Measurements from ENCODE around the gene FGD4. TPM values are rescaled to one million over a fixed set of nuclear protein-coding genes. Genes with fewer than 3 reads are reported as not detected.

Gene FGD4
- polyA plus RNA-seq (ENCODE audit: insufficient read length) = 19.2 TPM
- long read RNA-seq, donor 1, partial matches to known transcripts = 7 of 10 reads
- long read RNA-seq, donor 1, other reads (novel, unspliced or antisense) = 0 of 10 reads
- long read RNA-seq, donor 2, partial matches to known transcripts = 0 of 1 reads
- long read RNA-seq, donor 2, other reads (novel, unspliced or antisense) = 0 of 1 reads
- long read RNA-seq, donor 3, full-length matches to known transcripts = 1 of 1 reads
- long read RNA-seq, donor 3, partial matches to known transcripts = 0 of 1 reads
- long read RNA-seq, donor 3, other reads (novel, unspliced or antisense) = 0 of 1 reads
- long read RNA-seq, donor 4 = 0 reads
- long read RNA-seq, donor 5 = 0 reads
- long read RNA-seq, donor 6 = 0 reads
- long read RNA-seq, donor 7, partial matches to known transcripts = 0 of 4 reads
- long read RNA-seq, donor 7, other reads (novel, unspliced or antisense) = 0 of 4 reads
- long read RNA-seq, donor 8 = 0 reads

DNA sequence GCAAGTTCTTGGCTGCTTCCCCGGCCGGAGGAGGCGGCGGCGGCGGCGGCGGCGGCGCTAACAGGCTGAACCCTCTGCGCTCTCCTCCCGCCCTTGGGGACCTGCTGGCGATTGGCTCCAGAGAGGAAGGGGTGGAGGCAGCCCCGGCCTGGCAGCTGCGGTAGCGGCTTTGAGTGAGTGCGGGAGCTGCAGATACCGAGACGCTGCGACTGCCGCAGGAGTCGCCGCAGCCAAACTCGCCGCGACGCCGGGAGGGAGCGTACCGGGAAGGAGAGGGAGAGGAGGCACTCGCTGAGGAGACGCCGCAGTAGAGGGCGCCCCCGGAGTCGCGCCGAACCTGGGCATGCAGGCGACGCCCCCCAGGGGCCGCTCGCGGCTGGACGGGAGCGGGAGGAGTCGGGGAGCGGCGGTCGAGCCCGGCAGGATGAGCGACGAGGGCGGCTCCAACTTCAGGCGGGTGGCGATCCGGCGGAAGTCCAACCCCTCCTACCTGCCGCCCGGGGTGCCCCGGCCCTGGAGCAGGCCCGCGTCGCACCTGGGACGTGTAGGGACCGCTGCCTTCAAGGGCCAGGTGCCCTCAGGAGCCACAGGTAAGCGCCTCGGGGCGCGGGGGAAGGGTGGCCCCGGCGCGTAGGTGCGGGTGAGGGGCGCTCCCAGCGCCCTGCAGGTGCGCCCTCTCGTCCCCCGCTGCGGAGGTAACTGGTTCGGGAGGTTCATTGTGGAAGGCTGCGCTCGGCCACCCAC, at the start of gene FGD4:
Gene FGD4, plus strand, starts transcription at position 189 of the 744 bp plus-strand sequence.
- peak; percentile 73 for DNase-seq

GRCh38 chr12:32353540-32353939, 45.8 kb upstream of the FGD4 start:
- no peak for DNase-seq

DNA sequence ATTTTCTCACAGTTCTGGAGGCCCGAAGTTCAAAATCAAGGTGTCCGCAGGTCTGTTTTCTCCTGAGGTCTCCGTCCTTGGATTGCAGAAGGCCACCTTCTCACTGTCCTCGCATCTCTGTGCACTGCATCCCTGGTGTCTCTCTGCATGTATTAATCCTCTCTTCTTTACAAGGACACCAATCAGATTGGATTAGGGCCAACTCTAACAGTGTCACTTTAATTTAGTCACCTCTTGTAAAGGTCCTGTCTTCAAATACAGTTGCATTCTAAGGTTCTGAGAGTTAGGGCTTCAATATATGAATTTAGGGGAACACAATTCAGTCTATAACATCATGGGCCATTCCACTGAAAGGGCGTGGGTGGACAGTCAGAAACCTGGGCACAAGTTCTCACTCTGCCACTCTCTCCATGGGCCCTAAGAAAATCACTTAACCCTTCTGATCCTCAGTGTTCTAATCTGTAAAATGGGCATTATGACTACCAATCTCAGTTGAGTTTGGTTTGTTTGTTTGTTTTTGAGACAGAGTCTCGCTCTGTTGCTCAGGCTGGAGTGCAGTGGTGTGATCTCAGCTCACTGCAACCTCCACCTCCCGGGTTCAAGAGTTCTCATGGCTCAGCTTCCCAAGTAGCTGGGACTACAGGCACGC, 41.6 kb upstream of the FGD4 start:
- no peak for DNase-seq

DNA sequence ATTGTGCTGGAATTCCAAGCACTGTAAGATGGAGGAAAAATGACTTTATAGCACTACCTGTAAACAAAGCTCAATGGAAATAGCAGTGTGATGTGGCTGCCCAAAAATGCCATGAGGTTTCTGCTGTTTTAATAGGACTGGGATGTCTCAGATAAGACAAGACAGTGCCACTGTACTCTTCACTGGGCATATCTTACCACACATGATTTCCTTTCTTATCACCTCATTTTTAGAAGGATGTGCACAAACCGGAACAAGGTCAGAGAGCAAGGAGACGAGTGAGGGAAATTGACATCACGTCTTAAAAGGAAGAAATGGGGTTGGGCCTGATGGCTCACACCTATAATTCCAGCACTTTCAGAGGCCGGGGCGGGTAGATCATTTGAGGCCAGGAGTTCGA, 38.4 kb upstream of the FGD4 start:
- no peak for DNase-seq

DNA sequence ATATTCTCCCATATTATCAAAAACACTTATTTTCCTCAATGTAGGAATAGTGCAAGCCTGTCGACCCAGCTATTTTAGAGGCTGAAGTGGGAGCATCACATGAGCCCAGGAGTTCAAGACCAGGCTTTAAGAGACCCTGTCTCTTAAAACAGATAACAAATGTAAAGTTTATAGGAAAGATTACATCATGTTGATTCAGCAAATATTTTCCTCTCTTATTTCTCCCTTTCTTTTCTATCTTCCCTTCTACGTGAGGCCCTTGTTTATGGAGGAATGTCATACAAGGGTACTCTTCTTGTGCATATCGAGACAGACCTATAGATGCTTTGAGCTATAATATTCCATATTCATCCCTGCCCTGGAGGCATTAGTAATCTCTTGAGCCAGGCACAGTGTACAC, 36.5 kb upstream of the FGD4 start:
- DNase-seq = no peak

DNA sequence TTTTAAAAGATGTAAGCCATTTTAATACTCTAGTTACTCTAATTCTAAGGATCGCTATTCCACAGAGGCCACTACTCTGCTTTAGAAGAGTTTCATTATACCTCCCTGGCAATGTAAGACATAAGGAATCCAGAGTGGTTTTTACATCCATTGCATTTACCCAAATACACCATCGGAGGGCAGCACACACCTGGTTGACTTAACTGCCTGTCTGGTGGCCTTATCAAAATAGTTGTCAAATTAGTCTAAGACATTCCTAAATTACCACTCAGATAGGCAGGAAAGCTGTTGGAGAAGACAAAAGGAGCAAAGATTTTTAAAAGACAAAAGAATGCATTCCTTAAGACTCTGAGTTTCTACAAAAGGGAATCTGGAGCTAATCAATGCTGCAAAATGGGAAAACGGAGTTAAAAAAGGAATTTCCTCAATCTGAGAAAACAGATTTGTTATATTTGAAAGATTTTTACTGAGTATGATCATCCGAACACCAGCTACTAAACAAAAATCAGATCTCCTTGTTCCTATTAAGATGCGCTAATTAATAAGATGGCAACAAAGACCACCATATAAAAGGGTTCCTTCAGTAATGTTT, 33.8 kb upstream of the FGD4 start:
- DNase-seq = peak; percentile 73

DNA sequence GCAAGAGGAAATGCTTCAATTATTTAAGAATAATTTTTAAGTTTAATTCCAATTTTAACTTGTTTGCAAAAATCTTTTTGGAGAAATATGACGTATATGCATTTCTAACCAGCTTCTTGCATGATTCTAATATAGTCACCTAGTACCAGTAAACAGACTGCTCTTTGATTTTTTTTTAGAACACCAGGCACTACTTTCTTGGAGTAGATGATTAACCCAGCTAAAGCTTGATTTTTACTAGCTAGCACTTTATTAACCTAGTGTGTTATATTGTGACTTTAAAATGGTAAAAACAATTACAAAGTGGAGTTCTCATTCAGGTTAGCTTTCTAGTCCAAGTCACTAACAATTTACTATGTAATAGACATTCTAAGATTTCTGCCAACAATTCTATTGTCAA, 32.6 kb upstream of the FGD4 start:
- peak; percentile 18 for DNase-seq

DNA sequence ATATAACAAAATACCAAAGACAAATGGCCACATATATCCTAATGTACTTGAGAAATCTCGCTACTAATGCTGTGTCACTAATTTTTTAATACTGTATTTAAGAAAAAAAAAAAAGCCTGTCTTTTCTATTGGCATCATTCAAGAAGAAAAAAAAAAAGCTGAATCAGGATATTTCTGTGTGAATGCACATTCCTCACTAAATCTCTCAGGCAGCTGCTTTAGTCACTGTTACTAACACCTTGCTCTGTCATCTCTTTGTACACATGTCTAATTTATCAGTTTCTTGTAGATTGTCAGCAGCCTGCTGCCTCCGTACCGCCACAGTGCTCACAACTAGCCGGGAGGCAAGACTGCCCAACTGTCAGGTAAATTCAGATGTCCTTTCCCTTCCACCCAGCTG, 32.0 kb upstream of the FGD4 start:
- no peak for DNase-seq

GRCh38 chr12:32369202-32369601, 30.2 kb upstream of the FGD4 start:
- DNase-seq = no peak

- DNase-seq = no peak
Measured at GRCh38 chr12:32377344-32378055, 21.9 kb upstream of the FGD4 start.

GRCh38 chr12:32379213-32379612, 20.1 kb upstream of the FGD4 start:
- DNase-seq = no peak

DNA sequence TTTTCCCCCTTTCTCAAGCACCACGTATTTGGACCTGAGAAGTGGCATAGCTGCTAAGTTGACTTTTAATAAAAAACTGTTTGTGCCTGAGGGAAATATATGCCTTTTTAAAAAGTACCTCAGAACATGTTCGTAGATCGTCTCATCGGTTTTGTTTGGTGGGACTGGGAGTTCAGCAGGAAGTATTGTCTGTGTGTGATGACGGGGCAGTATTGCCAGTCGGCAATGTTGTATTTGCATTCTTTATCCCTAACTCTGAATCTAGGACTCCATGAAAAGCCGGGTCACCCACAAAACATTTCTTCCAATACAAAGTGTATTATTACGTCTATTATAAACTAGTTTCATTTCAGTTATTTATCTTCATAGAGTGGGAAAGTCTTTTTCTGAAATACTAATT, 19.7 kb upstream of the FGD4 start:
- DNase-seq = no peak

DNA sequence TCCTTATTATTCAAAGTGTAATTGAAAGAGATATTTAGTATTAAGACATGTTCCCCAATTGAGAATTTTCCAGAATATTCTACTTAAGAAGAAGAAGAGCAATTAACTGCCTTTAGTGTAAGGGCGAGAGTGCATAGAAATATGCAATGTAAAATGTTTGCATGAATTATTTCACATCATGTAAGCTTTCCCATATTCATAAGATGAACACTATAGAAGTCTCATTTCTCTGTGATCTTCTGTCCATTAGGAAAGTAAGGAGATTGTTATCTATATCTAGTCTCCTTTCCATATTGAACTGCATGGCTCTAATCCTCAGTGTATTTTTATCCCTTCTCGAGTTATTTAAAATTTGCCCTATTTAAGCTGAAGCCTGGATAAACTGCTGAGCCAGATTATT, 17.1 kb upstream of the FGD4 start:
- DNase-seq = no peak

- DNase-seq = no peak
Measured at GRCh38 chr12:32390572-32391219, 8.7 kb upstream of the FGD4 start.

DNA sequence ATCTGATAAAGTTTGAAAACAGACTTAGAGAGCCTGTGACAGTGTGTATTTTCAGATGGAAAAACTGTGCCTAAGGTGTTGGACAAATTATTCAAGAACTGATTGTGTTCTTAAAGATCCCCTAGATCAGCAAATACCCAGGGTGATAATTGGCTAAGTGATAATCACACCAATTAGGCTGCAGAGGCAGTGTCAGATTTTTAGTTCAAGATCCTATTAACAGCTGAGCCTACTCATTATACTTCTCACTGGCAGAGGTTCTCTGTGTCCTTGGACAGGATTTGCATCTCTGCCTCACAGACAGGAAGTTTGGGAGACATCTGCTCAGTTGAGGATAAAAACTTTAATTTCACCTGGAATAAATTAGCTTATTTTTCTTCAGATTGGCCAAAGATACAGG, 4.3 kb upstream of the FGD4 start:
- no peak for DNase-seq

DNA sequence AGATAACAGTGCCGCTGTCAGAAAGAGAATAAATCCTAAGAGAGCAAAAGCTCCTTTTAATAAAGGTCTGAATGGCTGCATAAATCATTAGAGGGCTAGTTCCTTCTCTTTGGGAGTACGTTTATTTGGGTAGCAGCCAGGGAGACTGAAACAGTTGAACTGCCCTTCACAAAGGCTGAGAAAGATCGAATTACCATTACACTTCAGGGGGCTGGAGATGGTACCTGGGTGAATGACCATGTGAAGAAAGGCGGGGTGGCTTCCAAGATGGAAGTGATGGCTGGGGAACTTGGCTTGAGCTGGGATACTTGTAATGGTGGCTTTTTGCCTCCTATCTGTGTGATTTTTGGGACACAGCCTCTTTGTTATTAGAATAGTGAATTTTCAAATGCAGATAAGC, 1.7 kb upstream of the FGD4 start:
- no peak for DNase-seq

DNA sequence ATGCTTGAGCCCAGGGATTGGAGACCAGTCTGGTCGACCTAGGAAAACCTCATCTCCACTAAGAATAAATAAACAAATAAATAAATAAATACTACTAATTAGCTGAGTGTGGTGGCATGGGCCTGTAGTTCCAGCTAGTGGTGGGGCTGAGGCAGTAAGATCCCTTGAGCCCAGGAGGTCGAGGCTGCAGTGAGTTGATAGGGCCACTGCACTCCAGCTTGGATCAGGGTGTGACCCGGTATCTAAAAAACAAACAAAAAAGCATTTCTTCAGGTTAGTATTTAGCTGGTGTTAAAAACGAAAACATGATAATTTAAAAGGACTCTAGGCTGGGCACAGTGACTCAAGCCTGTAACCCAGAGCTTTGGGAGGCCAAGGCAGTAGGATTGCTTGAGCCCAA, 1.2 kb upstream of the FGD4 start:
- no peak for DNase-seq

DNA sequence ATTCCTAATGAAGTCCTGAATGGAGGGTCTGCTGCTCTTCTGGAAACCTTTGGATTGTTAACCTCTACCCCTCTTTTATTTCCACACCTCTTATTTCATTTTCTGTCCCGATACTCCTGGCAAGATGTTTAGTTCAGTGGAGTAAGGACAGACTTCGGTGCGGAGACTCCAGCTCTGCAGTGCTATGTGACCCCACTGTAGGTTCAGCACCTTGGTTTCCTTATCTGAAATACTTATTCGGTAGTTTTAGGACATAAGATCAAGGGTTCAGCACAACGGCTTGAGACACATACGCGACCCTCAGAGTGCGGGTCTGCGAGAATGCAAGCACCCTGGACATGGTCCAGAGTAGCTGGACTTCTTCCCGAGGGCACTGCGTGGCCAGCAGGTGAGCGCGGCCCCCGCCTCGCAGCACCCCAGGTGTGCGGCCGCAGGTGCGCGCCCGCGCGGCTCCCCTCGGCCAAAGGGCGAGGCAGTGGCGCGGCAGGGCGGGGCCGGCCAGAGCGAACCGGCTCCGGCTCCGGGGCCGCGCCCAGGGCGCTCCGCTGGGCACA, 465 bp upstream of the FGD4 start:
- no peak for DNase-seq

GRCh38 chr12:32400114-32400672, 835 bp downstream of the FGD4 start:
- DNase-seq = no peak

DNA sequence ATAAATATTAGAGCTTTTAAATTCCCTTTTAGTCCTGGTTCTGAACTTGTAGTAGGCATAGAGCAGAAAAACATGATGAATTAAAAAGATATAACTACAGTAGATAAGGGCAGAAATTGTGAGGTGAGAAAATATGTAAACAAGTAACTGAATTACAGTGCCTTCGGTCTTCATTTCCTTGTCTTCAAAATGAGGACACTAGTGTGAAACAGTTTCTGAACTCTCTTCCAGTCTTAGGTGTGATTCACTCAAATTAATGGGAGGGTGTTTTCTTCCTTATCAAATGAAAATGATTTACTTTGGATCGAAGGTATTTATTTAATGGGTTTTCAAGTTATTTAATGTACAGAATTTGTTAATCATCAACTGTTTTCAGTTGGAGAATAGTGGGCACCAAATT, 1.5 kb downstream of the FGD4 start:
- DNase-seq = no peak

DNA sequence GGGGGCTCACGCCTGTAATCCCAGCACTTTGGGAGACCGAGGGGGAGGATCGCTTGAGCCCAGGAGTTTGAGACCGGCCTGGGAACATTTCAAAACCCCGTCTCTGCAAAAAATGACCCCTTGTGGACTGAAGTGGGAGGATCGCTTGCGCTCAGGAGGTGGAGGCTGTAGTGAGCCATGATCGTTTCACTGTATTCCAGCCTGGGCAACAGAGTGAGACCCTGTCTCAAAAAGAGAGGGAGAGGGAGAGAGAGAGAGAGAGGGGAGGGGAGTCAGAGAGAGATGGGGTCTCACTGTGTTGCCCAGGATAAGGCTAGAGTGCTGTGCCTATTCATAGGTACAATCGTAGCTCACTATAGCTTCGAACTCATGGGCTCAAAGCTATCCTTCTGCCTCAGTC, 2.8 kb downstream of the FGD4 start:
- no peak for DNase-seq

All from left kidney (tissue), 8 donors.